GM19035 (cell line): Measurements from ENCODE around the gene PFDN4.

Source experiments
- ATAC-seq: cut with Tn5 transposase; IDR thresholded peaks from one replicate; pipeline ENCODE4 v1.9.1; 2021; ENCODE audit not compliant: unreplicated experiment

PFDN4 gene, protein sequence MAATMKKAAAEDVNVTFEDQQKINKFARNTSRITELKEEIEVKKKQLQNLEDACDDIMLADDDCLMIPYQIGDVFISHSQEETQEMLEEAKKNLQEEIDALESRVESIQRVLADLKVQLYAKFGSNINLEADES

DNA sequence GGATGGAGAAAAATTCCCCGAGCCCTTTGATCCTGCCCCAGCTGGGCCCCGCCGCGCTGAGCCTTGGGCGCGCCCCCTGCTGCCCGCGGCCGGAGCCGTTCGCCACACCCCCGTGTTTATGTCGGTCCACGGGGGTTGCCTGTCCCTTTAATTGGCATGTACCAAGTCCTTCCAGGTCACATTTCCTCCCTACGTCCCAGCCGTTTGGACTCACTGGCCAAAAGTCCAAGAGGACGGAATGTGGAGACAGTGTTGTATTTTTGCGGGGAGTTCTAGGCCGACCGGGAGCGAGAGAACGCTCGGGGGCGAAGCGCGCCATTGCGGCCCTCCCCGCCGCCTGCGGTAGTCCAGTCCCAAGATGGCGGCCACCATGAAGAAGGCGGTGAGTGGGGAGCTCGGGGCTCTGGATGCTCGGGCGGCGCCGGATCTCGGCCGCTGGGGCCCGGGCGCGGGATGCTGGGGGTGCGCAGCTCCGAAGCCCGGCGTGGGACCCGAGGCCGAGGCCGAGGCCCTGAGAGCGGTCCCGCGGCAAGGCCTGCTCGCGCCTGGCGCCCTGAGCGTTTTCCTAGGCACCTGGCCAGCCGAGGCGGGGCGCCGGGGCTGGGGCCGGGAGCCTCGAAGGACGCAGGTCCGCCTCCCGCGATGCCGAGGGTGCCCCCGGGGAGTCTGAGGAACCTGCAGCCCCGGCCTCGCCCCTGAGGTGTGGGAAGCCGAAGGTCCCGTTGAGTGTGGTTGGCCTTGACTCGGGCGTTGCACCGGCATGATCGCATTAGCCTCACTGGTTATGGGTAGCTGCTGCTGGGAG, at the start of gene PFDN4:
Gene PFDN4, plus strand, starts transcription at position 345 of the 805 bp plus-strand sequence. Its CDS starts 14 bp downstream, at position 359.
- peak; percentile 96 for ATAC-seq

DNA sequence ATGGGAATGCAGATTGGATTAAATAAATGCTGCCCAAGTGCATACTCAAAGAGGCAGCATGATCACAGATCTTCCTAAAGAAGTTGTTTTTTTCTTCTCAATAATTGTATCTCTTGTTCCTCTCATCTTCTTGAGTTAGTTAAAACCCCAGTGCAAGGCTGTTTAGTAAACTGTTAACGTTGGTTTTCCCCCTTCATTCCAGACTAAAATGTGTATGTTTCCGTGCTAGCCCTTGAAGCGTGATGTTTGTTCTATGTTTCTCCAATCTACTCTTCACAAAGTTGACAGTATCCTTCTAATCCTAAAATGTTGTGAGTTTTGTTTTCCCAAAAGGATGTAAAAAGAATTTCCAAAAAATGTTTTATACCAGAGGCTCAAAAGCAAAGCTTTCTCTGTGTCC, 49.7 kb upstream of the PFDN4 start:
- ATAC-seq: no peak

DNA sequence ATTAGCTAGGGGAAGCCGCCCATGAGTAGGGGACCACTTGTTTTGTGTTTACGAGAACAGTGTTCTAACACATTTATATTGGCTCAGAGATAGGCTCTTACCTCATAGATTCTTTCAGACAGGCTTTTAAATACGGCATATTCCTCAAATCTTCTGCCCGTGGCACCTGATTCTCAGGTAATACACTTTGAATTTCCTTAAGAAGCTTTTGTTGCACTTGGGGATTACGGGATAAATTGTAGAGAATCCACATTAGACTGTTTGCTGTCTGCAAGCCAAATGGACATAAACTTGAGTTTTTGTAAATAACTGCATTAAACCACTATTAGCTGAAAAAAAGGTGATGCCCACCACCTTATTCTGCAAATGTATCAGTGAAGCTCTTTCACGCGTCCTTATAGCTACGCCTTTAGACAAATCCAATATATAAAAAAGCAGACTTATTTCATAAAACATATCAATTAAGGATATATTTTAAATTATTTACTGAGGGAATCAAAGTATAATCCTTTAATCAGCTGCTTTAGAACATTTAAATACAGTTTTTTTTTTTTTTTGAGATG, 49.0 kb upstream of the PFDN4 start:
- no peak for ATAC-seq

DNA sequence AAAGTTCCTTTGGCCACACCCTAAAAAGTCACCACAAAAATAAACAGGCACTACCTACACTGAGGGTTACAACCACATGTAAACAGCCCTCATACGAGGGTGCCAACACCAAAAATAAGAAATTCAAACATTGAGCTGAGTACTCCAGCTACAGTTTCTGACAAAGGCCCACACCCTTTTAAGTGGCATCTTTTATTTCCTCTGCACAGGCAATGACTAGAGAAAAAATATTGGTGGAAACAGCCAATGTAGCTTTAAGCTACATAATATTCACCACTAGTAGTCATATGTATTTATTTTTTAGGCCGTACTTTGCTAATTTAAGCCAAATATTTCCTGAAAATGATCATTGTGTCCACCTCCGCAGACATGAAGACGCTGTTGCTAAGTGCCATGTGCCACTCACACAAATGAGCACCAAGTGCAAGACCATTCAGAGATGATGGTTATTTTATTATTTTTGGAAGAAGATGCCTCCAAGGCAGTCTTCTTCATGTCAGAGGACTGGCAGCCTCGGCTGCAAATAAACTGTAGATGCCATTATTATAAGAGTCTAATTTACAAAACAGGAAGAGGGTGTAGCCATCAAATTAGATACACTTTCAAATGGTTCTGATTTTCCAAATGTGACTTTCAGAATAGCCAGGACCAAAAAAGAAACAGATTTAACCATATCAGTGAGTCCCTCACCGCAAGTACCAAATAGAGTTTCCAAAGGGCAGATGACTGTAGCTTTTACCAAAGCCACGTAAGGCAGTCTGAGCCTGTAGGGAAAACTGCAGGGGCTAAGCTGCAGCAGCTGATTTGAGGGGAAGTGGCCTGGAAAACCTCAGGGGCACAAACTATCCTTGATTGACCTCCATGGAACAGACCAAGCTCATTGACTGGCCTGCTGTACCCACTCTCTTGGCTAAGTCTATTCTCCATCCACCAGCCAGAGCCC, 47.6 kb upstream of the PFDN4 start:
- ATAC-seq: no peak

DNA sequence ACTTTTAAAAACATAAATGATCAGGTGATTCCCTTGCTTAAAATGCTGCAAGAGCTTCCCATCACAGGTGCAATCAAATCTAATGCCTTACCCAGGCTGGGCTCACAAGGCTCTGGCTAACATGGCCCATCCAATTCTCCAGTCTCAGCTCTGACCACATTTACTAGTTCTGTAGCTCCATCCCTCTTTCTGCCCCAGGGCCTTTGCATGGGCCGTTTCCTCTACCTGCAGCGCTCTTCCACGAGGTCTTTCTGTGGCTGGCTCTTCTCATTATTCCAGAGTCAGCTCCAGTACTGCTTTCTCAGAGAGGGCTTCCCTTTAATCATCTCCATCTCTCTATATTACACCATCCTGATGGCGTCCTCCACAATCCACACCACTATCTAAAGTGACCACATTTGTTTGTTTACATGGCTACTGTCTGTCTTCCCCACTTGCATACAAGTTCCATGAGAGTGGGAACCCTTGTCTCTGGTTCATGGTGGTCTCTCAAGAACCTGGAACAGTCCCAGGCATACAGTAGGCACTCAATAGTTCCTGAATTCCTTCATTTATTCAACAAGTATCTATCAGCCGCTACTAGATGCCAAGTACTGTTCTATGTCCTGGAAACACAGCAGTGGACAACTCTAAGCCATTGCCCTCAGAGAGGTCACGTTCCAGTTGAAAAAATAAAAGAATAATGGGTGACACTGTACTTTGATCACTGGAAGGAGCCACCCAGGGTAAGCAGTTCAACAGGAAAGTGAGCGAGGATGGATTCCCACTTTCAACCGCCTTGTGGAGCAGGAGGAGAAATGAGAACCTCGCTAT, 46.7 kb upstream of the PFDN4 start:
- ATAC-seq: no peak

DNA sequence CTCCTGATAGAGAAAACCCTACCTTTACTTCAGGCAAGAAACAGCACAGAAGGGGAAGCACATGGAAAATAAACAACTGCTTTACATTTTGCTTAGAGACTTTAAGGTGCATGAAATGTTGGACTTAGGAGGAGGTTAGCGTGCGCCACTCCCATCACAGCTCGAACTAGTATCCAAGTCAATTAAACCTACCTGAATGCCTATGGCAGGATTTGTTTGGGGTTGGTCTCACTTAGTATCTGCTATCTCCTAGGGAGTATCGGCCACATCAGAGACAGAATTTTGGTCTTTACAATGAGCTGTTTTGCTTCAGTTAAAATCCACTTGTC, 46.1 kb upstream of the PFDN4 start:
- ATAC-seq: no peak

DNA sequence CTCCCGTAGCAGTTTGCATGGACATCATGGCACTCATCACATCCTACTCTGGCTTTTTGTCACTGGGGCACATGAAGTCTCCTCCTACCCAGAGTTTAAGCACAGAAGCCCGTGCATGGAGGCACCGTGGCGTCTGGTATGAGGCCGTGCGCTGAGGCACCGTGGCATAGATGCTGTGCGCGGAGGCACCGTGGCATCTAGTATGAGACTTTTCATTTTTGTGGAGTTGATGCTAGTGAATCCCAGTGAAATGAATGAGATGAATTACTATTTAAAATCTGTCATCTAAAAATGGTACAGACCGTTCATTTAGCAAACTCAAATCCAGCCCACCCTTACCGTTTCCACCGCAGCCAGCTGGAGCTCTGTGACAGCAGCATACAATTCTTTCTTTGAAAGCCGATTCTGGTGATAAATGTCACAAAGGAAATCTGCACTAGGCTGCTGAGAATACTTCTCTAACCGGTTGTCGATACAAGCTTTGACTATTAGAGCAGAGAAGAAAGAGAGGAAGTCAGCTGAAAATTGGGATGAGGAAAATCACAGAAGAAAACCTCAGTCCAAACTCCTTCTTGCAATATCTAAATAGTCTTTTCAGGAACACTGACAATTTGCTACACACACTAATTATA, 45.4 kb upstream of the PFDN4 start:
- no peak for ATAC-seq

DNA sequence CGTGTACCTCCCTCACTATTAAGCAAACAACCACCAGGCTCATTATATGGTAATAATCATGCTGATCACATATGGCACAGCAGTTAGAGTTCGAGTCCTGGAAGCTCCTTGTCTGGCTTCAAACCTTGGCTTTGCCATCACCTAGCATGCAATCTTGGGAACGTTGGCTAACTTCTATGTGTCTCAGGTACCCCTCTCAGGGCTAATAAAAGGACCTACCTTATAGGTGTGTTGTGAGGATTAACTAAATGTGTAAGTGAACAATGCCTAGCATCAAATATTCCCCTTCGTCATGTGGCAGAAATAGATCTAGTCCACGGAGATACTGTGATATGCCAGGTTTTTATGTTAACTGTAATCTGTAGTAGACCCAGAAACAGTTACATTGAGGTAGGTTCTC, 44.5 kb upstream of the PFDN4 start:
- ATAC-seq: no peak

DNA sequence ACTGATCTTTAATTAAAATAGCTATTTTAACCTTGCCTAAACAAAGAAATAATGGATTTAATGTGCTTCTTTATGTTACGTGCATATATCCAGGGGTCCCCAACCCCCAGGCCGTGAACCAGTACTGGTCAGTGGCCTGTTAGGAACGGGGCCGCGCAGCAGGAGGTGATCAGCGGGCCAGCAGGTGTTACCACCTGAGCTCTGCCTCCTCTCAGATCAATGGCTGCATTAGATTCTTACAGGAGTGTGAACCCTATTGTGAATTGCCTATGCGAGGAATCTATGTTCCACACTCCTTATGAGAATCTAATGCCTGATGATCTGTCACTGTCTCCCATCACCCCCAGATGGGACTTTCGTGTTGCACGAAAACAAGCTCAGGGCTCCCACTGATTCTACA, 42.9 kb upstream of the PFDN4 start:
- no peak for ATAC-seq

DNA sequence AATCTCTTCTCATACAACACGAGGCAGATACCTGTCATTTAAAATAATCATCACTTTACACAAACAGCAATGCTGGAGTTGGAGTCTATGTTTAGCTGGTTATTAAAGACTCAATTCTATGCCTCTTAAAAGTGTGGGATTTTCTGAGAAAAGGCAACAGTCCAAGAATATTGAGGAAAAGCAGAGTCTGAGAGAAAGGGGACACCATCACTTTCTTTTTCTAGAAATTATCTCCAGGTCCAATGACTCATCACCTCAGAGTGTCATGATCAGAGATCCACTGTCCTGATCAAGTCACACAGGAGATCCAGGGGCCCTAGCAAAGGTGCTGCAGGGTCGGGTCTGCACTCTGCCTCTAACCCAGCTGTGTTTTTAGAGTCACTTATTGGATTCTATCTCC, 42.1 kb upstream of the PFDN4 start:
- no peak for ATAC-seq

DNA sequence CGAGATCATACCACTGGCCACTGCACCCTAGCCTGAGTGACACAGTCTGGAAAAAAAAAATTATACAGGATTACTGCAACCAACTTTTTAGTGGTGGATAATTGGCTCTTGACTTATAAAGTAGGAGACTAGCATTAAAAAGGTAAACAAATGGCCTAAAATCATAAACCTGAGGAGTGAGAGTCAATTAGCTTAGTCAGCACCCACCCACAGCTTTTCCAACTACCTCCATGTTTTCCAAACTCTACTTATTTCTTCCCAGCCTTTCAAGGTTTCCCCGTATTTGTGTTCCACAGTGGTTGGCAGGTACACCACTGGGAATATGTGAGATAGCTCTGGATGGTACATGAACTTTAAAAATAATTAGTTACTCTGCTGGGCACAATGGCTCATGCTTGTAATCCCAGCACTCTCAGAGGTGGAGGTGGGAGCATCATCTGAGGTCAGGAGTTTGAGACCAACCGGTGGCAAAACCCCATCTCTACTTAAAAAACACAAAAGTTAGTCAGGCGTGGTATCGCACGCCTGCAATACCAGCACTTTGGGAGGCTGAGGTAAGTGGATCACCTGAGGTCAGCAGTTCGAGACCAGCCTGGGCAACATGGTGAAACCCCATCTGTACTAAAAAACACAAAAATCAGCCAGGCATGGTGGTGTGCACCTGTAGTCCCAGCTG, 40.8 kb upstream of the PFDN4 start:
- ATAC-seq: no peak

DNA sequence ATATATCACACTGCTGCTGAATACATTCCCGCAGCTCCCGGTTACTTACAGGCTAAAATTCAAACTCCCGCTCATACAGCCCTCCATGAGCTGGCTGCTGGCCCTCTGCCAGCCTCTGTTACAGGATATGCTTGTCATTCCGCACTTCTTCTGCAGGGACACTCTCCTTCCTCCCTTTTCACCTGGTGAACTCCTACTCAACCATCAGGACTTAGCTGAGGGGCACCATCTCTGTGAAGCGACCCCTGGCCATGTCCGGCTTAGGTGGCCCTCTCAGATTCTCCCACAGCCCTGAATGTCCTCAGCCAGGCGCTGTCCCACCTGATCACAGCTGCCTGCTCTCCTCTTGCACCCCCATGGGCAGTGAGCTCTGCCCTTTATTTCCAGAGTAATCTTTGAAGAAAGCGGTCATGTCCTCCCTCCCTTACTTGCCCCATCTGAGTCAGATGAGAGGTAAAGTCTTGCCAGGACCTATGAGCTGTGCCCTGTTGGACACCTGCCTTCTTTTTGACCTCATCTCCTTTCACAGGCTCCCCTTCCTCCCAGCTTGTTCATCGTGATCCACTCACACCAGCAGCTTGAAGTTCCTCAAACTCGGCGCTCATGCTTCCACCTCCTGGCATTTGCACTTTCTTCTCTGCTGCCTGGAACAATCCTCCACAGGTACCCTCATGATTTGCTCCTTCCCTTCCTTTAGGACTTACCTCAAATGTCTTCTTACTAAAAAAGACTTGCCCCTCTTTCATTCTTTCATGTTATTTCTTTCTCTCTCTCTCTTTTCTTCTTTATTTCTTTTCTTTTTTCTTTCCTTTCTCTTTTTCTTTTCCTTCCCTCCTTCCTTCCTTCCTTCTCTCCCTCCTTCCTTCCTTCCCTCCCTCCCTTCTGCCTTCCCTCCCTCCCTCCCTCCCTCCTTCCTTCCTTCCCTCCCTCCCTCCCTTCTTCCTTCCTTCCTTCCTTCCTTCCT, 39.7 kb upstream of the PFDN4 start:
- ATAC-seq: no peak

DNA sequence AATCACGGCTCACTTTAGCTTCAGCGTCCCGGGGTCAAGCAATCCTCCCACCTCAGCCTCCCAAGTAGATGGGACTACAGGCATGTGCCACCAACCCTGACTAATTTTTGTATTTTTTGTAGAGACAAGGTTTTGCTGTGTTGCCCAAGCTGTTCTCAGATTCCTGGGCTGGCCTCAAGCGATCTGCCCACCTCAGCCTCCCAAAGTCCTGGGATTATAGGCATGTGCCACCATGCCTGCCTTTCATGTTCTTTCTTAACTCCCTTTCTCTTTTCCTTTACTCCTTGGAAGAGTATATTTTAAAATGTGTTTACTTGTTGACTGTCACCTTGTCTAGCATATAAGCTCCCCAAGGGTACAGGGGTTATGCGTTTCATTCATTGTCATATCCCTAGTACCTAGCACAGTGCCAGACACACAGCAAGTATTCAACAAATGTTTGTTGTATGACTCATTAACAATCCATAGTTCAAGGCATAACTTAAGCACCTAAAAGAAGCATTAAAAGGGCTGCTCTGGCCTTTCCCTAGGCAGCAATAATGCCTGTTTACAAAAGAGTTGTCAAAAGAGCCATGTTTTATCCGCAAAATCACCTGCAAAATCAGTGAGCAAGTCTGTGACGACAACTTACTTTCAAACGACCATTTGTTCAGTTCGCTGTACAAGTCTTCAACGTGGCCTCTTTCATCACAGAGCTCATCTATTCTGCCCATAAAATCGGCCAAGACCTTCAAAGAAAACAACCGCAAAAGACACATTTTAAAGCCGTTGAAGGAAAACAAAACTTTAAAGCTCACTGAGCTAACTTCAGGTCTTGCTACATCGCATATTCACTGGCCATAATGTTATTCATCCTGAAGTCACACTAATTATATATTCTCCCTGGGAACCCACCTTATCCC, 38.7 kb upstream of the PFDN4 start:
- ATAC-seq: no peak

DNA sequence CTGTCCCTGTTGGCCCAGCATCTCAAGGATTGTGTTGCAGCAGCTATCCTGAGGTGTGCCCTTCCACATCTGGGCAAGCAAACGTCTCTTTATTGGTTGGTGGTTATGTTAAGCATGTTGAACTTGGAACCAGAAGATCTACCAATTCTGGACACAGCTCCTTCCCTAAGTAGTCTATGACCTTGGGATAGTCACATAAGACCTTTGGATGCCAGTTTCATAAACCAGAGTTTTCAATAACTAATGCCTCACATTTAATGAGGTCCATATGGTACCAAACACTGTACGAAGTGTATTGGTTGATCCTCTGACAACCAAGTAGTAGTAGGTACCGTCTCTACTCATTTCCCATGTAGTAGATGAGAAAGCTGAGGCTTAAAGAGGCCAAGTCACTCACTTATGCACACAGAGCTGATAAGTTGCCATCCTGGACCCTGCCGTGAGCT, 37.8 kb upstream of the PFDN4 start:
- no peak for ATAC-seq

DNA sequence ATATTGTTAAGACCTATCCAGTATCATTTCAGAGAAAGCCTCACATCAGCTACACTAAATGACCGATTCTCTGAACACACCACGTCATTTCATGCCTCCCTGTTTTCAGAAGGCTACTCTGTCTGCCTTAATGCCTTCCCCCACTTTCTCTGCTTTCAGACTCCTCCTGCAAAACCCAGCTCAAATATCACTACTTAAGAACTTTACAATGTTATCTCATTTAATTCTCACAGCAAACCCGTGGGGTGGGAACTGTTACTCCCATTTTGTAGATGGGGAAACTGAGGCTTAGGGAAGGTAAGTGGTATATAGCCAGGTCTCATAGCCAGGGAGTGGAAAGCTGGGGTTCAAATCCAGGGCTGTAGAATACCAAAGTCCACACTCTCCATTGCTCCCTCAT, 36.9 kb upstream of the PFDN4 start:
- ATAC-seq: no peak

DNA sequence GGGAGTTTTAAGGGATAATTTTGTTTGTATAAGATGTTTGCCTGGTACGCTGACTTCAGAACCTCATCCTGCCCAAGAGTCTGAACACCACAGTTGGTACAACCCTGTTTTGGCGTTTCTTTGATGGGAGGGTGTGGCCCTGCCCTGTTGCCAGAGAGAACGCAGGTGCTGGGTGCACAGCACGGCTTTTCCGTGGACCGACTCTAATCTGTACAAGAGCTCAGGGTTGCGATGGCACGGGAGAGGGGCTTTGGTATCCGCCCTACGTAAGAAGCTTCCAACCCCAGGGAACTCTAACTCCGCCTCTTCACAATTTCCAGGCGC, 35.4 kb upstream of the PFDN4 start:
- no peak for ATAC-seq

DNA sequence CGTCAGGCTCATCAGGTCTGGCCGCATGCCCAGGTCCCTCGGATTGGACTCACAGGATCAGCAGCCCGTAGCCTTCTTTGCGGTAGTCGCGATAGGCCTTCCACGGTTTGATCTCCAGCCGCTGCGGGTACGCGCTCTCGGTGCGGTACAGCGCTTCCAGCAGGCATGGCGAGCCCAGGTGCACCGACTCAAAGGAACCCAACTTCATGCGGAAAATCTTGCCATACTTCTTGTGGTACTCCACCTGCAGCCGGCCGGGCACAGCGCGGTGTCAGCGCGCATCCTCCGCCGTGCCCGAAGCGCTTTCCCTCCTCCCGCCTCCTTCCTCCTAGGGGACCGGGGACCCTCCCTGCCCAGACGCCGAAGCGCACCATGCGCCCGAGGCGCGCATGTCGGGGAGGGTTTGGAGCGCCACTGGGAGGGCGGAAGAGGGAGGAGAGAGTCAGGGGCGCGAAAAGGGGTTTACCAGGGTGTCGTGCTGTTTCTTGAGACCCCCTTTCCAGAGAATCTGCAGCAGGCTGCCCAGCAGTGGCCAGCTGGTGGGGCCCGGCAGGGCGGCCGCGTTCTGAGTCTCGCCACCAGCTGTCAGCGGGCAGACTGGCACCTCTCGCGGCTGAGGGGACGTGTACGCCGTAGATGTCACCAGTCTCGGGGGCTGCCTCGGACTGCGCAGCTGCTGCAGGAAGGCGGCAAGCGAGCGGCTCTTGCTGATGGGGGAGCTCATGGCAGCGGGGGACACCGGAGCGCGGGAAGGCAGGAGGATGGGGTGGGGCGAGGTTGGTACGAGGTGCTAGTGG, 34.8 kb upstream of the PFDN4 start:
- no peak for ATAC-seq
